8988T (cell line): ENCODE measurements around the gene SORCS2.

Experiments
- DNase-seq: peaks from one replicate; pipeline ENCODE4 v3.0.0; 2011

SORCS2 gene

DNA sequence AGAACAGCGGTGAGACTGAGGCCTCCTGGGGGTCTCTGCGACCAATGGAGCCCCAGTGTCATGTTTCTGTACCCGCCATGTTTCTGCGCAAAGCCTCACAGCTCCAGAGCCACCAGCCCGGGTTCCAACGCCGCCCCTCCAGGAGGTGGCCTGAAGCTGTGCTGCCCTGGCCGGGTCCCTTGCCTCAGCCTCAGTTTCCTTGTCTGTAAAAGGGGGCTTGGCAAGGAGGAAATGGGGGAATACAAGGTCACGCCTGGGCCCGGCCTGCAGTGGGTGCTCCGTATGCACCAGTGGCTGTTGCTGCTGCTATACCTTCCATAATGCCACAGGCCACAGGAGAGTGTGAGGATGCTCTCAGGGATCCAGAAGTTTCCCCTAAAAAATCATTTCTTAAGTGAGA lies 517.8 kb downstream of the SORCS2 start:
- no peak for DNase-seq

GRCh38 chr4:7710576-7711306 lies 518.4 kb downstream of the SORCS2 start:
- no peak for DNase-seq

DNA sequence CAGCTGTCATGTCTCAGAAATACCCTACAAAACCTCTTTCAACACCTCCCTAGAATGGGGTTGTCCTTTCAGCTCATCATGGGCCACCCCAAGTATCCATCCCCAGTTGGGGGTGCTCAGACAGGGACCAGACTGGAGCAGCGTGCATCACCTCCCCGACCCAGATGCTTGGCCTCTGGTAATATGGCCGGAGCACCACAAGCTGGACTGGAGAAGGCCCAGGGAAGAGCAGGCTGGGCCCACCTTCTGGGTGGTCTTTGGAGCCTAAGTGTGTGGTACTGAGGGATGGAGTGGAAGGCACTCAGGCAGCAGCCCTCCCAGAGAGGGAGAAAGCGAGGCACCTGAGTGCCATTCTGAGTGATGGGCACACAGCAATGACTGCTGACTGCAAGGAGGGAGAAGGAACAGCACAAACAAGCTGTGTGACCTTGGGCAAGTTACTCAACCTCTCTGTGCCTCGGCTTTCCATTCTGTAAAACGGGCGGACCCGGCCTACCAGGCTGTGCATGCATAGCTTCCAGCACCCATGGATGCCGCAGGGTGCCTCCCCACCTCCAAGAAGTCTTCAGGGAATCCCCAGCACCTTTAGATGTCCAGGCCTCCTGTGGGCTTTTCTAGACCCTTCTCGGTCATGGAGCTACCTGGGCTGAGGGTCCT lies 519.1 kb downstream of the SORCS2 start:
- no peak for DNase-seq

DNA sequence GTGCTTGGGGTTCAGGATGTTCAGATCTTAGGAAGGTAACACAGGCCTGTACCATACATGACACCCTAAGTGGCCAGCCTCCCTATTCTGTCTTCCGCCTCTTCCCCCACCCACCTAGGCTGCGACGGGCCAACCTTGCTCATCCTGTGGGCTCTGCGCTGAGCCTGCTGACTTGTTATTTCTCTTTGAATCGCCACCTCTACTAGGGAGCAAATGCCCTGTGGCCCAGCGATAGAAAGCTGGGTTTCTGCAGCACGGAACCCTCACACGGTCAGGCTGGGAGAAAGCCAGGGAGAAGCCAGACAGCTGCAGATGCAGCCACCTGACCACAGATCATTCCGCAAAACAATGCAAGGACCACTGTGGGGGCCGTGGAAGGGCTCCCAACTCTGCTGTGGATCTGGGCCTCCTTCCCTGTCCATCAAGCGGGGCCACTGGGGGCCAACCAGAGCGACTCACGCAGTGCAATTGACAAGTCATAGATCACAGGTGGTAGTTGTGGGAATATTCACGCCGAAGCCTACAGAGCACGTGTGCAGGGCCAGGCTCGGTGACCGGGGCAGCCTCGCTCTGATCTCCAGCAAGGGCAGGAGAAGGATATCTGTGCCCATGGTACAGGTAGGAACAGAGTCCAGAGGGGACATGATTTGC lies 519.8 kb downstream of the SORCS2 start:
- no peak for DNase-seq

DNA sequence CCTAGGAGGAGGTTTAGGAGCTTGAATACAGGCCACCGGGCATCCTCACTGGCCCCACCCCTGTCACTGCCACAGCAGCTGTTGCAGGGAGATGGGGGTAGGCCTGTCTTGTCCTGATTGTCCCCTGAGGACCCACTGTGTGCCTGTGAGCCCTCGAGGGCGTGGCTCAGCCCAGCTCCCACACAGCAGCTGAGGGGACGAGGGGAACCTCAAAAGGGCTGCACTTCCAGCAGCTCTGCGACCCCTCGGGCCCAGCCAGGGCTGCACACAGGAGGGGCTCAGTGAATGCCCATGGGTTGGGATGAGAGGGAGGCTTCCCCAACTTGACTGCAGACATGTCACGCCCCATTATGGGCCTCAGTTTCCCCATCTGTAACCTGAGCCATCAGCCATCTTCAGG lies 521.4 kb downstream of the SORCS2 start:
- DNase-seq, result no peak

GRCh38 chr4:7714176-7714575 lies 521.8 kb downstream of the SORCS2 start:
- no peak for DNase-seq

DNA sequence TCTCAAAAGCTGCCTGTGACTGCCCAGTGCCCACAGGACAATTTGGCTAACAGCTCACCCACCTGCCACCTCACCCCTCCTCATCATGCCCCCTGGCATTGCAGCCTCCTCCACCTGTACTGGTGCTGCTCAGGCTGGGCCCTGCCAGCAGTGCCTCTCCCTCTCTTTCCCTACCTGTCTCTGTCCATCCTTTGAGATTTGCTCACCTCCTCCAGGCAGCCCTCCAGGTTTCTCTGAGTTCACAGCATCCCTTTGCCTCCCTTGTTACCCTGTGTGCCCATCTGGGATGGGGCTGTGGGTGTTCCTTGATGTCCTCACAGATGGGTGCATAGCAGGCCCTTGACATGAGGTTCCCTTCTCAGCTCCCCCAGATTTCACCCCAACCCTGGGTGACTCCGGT lies 522.4 kb downstream of the SORCS2 start:
- DNase-seq, result no peak

- no peak for DNase-seq
Measured at GRCh38 chr4:7715271-7716009, 523.1 kb downstream of the SORCS2 start.

DNA sequence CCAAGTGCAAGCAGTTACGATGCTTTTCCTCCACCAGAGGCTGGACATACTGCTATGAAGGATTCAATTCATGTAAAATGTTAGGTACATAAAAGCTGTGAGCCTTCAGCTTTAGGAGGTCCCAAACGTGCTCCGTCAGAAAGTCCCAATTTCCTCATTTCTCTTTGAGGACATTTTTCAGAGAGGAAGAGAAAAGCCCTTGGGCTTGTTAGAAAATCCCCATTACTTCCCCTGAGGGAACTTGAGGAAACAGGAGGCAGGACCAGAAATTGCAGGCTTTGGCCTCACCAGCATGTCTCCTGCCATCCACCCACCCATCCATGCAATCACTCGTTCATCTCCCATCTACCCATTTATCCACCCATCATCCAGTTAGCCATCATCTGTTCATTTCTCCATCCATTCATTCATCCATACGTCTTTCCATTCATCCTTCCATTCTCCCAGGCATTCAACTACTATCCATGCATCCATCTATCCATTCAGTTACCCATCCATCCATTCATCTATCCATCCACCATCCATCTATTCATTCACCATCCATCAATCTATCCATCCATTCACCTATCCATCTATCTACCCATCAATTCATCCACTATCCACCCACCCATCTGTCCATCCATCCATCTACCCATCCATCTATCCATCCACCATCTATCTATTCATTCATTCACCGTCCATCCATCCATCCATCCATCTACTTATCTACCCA lies 523.8 kb downstream of the SORCS2 start:
- DNase-seq, result no peak

- DNase-seq, result no peak
Measured at GRCh38 chr4:7717161-7717560, 524.8 kb downstream of the SORCS2 start.

GRCh38 chr4:7717946-7718490 lies 525.7 kb downstream of the SORCS2 start:
- DNase-seq, result no peak

DNA sequence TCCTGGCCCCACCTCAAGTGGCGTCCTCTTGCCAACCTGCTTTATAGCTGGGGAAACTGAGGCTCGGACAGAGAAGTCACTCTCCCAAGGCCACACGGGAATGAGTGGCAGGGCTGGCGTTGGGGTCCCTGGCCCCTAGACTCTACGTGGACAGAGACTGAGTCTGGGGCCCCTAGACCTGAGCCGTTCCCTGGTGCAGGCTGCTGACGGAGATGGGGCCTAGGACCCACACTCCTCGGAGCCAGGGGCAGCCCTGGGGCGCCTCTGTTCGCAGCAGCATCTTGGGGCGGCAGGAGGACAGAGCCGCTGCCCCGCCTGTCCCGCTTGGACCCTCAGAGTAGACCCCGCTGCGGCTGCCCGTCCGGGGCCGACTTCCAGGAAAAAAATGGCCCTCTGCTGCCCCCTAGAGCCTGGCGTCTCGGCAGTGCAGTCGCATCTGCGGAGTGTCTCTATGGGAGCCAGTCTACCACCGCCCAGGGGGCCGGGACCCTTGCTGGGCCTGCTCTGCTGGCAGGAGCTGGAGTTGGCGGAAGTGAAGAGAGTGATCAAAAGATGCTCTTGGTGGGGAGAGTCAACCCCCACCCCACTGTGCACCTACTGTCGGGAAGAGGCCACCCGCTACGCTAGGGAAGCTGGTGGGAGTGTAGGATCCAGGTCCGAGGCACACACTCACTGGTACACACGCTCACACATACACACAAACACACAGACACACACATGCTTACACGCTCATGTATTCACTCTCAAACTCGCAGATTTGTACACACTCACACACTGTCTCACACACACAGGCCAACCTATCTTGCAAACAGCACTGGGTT lies 527.2 kb downstream of the SORCS2 start:
- peak; percentile 96 for DNase-seq

GRCh38 chr4:7721984-7722551 lies 529.7 kb downstream of the SORCS2 start:
- DNase-seq, result no peak

- no peak for DNase-seq
Measured at GRCh38 chr4:7722766-7723387, 530.5 kb downstream of the SORCS2 start.

DNA sequence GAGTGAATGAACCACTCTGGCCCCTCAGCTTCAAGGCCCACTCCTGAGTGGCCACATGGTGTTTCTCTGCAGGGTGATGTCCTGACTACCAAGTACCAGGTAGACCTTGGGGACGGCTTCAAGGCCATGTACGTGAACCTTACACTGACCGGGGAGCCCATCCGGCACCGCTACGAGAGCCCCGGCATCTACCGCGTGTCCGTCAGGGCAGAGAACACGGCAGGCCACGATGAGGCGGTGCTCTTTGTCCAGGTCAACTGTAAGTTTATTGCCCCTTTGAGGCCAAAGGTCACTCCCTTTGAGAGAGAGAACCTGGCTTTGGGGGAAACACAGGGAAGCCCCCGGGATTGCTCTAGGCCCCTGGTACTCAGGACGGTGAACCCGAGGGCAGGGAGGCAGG lies 531.3 kb downstream of the SORCS2 start:
- no peak for DNase-seq

- no peak for DNase-seq
Measured at GRCh38 chr4:7725951-7726350, 533.6 kb downstream of the SORCS2 start.

GRCh38 chr4:7726665-7727413 lies 534.5 kb downstream of the SORCS2 start:
- DNase-seq, result no peak

DNA sequence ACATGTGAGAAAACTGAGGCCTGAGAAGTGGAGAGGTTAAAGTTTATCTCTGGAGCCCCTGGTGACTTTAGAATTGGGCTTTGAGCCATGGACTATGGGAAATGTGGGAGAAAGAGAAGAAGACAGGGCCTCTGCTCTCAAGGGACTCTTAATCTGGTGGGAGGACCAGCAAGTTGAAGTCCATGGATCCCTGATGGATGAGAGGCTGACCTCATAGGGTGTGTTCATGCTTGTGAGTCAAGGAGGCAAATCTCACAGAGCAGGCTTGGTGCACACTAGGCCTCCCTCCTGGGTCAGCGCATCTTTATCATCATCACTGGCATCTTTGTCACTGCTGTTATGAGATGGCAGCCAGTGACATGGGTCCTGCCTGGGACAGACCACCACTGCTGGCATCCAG lies 535.4 kb downstream of the SORCS2 start:
- no peak for DNase-seq

DNA sequence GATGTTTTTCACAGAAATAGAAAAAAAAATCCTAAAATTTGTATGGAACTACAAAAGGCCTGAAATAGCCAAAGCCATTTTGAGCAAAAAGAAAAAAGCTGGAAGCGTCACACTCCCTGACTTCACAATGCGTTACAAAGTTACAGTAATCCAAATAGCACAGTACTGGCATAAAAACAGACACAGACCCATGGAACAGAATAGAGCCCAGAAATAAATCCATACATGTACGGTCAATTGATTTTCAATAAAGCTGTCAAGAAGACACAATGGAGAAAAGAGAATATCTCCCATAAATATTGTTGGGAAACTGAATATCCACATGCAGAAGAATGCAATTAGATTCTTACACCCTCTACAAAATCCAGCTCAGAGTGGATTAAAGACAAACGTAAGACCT lies 539.1 kb downstream of the SORCS2 start:
- no peak for DNase-seq

DNA sequence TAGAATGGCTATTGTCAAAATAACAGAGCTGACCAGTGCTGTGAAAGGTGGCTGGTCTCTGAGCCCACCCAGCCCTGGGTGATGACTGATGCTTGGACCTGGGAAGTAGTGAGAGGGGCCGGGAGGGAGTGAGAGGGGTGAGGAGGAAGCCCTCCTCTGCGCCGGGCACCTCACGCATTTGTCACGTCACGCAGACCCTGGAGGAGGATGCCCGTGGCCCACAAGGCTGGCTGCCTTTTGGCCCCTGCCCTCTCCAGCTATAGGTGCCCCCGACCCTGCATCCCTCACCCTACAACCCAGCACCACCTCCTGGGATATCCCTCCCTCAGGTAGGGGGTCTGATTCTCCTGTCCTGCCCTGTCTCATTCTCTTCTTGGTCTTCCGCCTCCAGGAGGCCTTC lies 539.9 kb downstream of the SORCS2 start:
- DNase-seq, result no peak
